ENCODE measurements around the gene RNF225. TPM values are rescaled to one million over a fixed set of nuclear protein-coding genes. Genes with fewer than 3 reads are reported as not detected.
A peak's percentile ranks its signal among the peaks of the same experiment; 100 is the strongest.

Gene RNF225
- total and polyA plus RNA-seq, 2 of the 13 experiments (the other 11 are each of a cell fraction or from before 2014, with no cell fraction given): not detected

- TF ChIP-seq PRDM15 (CRISPR knock-in tag; IDR thresholded peaks at IDR 0.05) (0 out of 2 replicates have a peak, but pooled peaks have one; percentile 26), PATZ1 (CRISPR knock-in tag; IDR thresholded peaks at IDR 0.05) (peak; percentile 19; the same call in 1 of the 2 replicates), EED (CRISPR knock-in tag; IDR thresholded peaks at IDR 0.05) (no peak), ZMYM2 (CRISPR knock-in tag; IDR thresholded peaks at IDR 0.05) (0 out of 2 replicates have a peak, but pooled peaks have one; percentile 17), ZNF263 (CRISPR knock-in tag; IDR thresholded peaks at IDR 0.05) (peak; percentile 34; the same call in 1 of the 2 replicates), FOSL2 (CRISPR knock-in tag; IDR thresholded peaks at IDR 0.05) (peak; percentile 11; the same call in 1 of the 2 replicates), SATB2 (CRISPR knock-in tag; IDR thresholded peaks at IDR 0.05) (0 out of 2 replicates have a peak, but pooled peaks have one; percentile 24), TFDP2 (CRISPR knock-in tag; IDR thresholded peaks at IDR 0.05) (no peak), SUZ12 (IDR thresholded peaks at IDR 0.05; ENCODE audit: low read depth, low read length) (no peak), ZNF468 (CRISPR knock-in tag; IDR thresholded peaks at IDR 0.05) (0 out of 2 replicates have a peak, but pooled peaks have one; percentile 45), FOXO1 (CRISPR knock-in tag; IDR thresholded peaks at IDR 0.05) (no peak), MXI1 (IDR thresholded peaks at IDR 0.05; ENCODE audit: borderline replicate concordance, low read depth, low read length) (peak; percentile 26; the same call in 1 of the 3 replicates), ZC3H4 (CRISPR knock-in tag; IDR thresholded peaks at IDR 0.05; ENCODE audit: borderline replicate concordance) (peak; percentile 53; the same call in 1 of the 2 replicates), KAT7 (CRISPR knock-in tag; IDR thresholded peaks at IDR 0.05; ENCODE audit: borderline replicate concordance) (peak; percentile 50), RFX1 (IDR thresholded peaks at IDR 0.05) (no peak), ELK4 (CRISPR knock-in tag; IDR thresholded peaks at IDR 0.05; ENCODE audit: borderline replicate concordance) (no peak), ZNF556 (CRISPR knock-in tag; IDR thresholded peaks at IDR 0.05; ENCODE audit: borderline replicate concordance) (no peak), ZNF232 (CRISPR knock-in tag; IDR thresholded peaks at IDR 0.05; ENCODE audit: borderline replicate concordance) (peak; percentile 47), HNRNPLL (IDR thresholded peaks at IDR 0.05; ENCODE audit: low read depth, low read length, poor library complexity, severe bottlenecking) (no peak), POLR2A (IDR thresholded peaks at IDR 0.05; ENCODE audit: insufficient read depth in 1 of 2, low read depth in 2 of 2, low read length in 2 of 2) (peak; percentile 56 to 70), ZNF816 (CRISPR knock-in tag; IDR thresholded peaks at IDR 0.05; ENCODE audit: borderline replicate concordance) (no peak), CREBL2 (CRISPR knock-in tag; IDR thresholded peaks at IDR 0.05; ENCODE audit: borderline replicate concordance) (no peak), GZF1 (CRISPR knock-in tag; IDR thresholded peaks at IDR 0.05) (0 out of 2 replicates have a peak, but pooled peaks have one; percentile 9)
Observed at GRCh38 chr19:58407658-58408151, 12.2 kb downstream of the RNF225 start (continued).
